DOHH2 (cell line): ENCODE data around the gene TUSC7.

Source experiments
- H3F3A ChIP-seq: fragments of 200-600 bp; sonication (generic), shearing (Covaris generic); 2 replicates; pipeline ENCODE4 v1.6.0; 2016; ENCODE audit warnings: antibody characterized with exemption, mild to moderate bottlenecking; ENCODE audit not compliant: control insufficient read depth, insufficient read depth
- H3K27ac ChIP-seq: fragments of 200-600 bp; sonication (generic); 2 replicates; pipeline ENCODE4 v1.5.1; 2014; ENCODE audit warnings: low read depth, mild to moderate bottlenecking, low read length, moderate library complexity
- H3K27me3 ChIP-seq: fragments of 200-600 bp; sonication (generic); 2 replicates; pipeline ENCODE4 v1.6.1; 2014; ENCODE audit warnings: mild to moderate bottlenecking, low read length, mixed read lengths; ENCODE audit not compliant: control insufficient read depth
- H3K36me3 ChIP-seq: fragments of 200-600 bp; sonication (generic); 2 replicates; pipeline ENCODE4 v1.6.1; 2014; ENCODE audit warnings: mild to moderate bottlenecking, low read length, moderate library complexity, mixed read lengths; ENCODE audit not compliant: control insufficient read depth
- H3K4me1 ChIP-seq: fragments of 200-600 bp; sonication (generic); 2 replicates; pipeline ENCODE4 v1.6.1; 2014; ENCODE audit warnings: mild to moderate bottlenecking, low read length, mixed read lengths; ENCODE audit not compliant: control insufficient read depth
- H3K4me2 ChIP-seq: fragments of 200-600 bp; sonication (generic); 2 replicates; pipeline ENCODE4 v1.6.0; 2014; ENCODE audit warnings: mild to moderate bottlenecking, low read length, moderate library complexity
- H3K4me3 ChIP-seq: fragments of 200-600 bp; sonication (generic); 2 replicates; pipeline ENCODE4 v1.5.1; 2014; ENCODE audit warnings: mild to moderate bottlenecking, low read length, mixed read lengths
- H3K79me2 ChIP-seq: fragments of 200-600 bp; sonication (generic); 2 replicates; pipeline ENCODE4 v1.6.1; 2014; ENCODE audit warnings: mild to moderate bottlenecking, low read length, mixed read lengths; ENCODE audit not compliant: control insufficient read depth
- H3K9me2 ChIP-seq: fragments of 200-600 bp; sonication (generic); replicated peaks from 2 replicates; pipeline ENCODE4 v1.6.1; 2014; ENCODE audit warnings: mild to moderate bottlenecking, low read length, mixed read lengths; ENCODE audit not compliant: control insufficient read depth
- H3K9me3 ChIP-seq: fragments of 200-600 bp; sonication (generic); 2 replicates; pipeline ENCODE4 v1.6.1; 2014; ENCODE audit warnings: antibody characterized with exemption, low read length, mixed read lengths; ENCODE audit not compliant: control insufficient read depth, insufficient read depth
- H4K20me1 ChIP-seq: fragments of 200-600 bp; sonication (generic); 2 replicates; pipeline ENCODE4 v1.6.0; 2014; ENCODE audit warnings: low read depth, mild to moderate bottlenecking, antibody characterized with exemption, low read length, moderate library complexity; ENCODE audit not compliant: control insufficient read depth, insufficient read depth
- EZH2phosphoT487 ChIP-seq: fragments of 200-600 bp; sonication (generic); IDR thresholded peaks from 2 replicates; pipeline ENCODE4 v1.6.1; 2017; ENCODE audit warnings: borderline replicate concordance, mild to moderate bottlenecking, antibody characterized with exemption, low read length, moderate library complexity, mixed read lengths
- TF ChIP-seq, protein P1 (sequence below): fragments of 200-600 bp; sonication (generic); IDR thresholded peaks from one replicate; pipeline ENCODE4 v1.5.1; 2014; ENCODE audit warnings: antibody characterized with exemption, mild to moderate bottlenecking, low read depth, low read length; ENCODE audit not compliant: poor library complexity, severe bottlenecking

The TUSC7 gene

DNA sequence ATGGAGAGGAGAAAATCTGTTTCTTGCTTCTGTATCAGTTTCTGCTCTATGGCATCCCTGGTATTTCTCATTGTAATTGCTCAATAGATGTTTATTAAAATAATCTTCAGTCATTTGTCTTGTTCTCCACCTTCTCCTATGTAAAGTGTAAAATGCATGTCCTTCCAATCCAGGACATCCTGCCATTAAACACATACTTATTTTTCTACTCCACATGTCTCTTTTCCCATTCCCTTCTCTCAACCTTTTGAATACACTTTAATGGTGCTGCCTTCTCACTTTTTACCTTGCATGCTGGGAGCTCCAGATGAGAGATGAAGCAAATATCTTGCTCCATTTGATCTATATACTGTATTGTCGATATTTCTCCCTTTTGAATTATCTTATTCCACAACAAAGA lies 49.7 kb downstream of the TUSC7 start:
- Histone ChIP-seq H3K4me1 (no peaks in the 10 kb centered on the region), H3K27ac (no peak overlapping the region), H3K27me3 (0 out of 2 replicates have a peak, but pooled peaks cover 2% of the 10 kb centered on the region), H3F3A (no peaks in the 10 kb centered on the region), H4K20me1 (no peaks in the 10 kb centered on the region), H3K4me2 (no peak overlapping the region), H3K36me3 (no peaks in the 10 kb centered on the region), H3K79me2 (no peaks in the 10 kb centered on the region), H3K4me3 (no peak overlapping the region), H3K9me2 (no peaks in the 10 kb centered on the region), H3K9me3 (no peaks in the 10 kb centered on the region)
- TF ChIP-seq EZH2phosphoT487 = no peak
- TF ChIP-seq, protein P1, sequence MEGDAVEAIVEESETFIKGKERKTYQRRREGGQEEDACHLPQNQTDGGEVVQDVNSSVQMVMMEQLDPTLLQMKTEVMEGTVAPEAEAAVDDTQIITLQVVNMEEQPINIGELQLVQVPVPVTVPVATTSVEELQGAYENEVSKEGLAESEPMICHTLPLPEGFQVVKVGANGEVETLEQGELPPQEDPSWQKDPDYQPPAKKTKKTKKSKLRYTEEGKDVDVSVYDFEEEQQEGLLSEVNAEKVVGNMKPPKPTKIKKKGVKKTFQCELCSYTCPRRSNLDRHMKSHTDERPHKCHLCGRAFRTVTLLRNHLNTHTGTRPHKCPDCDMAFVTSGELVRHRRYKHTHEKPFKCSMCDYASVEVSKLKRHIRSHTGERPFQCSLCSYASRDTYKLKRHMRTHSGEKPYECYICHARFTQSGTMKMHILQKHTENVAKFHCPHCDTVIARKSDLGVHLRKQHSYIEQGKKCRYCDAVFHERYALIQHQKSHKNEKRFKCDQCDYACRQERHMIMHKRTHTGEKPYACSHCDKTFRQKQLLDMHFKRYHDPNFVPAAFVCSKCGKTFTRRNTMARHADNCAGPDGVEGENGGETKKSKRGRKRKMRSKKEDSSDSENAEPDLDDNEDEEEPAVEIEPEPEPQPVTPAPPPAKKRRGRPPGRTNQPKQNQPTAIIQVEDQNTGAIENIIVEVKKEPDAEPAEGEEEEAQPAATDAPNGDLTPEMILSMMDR = no peak
